Parathyroid adenoma (tissue), 2 donors: ENCODE measurements around the gene CPT1A.

Experiments used
- H2AFZ ChIP-seq: fragments of 300-600 bp; sonication (generic); one replicate; pipeline ENCODE4 v1.7.0; 2017; ENCODE audit warnings: antibody characterized with exemption, mild to moderate bottlenecking
- H3K27ac ChIP-seq: fragments of 300-600 bp; sonication (generic); one replicate; pipeline ENCODE4 v1.7.0; 2017
- H3K27me3 ChIP-seq: fragments of 300-600 bp; sonication (generic); one replicate; pipeline ENCODE4 v1.7.0; 2017; ENCODE audit warnings: low read length; ENCODE audit not compliant: control insufficient read depth, insufficient read depth
- H3K36me3 ChIP-seq: fragments of 300-600 bp; sonication (generic); one replicate; pipeline ENCODE4 v1.7.0; 2017; ENCODE audit warnings: low read length; ENCODE audit not compliant: control insufficient read depth, insufficient read depth
- H3K4me1 ChIP-seq: fragments of 300-600 bp; sonication (generic); one replicate; pipeline ENCODE4 v1.7.0; 2017; ENCODE audit warnings: control low read depth
- H3K4me2 ChIP-seq: fragments of 300-600 bp; sonication (generic); one replicate; pipeline ENCODE4 v1.7.0; 2017; ENCODE audit warnings: low read length
- H3K4me3 ChIP-seq: fragments of 300-600 bp; sonication (generic); one replicate; pipeline ENCODE4 v1.7.0; 2017; ENCODE audit warnings: low read depth, low read length
- H3K79me2 ChIP-seq: fragments of 300-600 bp; sonication (generic); one replicate; pipeline ENCODE4 v1.7.0; 2017; ENCODE audit warnings: control low read depth
- H3K9ac ChIP-seq: fragments of 300-600 bp; sonication (generic); one replicate; pipeline ENCODE4 v1.7.0; 2017; ENCODE audit warnings: mild to moderate bottlenecking
- H3K9me3 ChIP-seq: fragments of 300-600 bp; sonication (generic); one replicate; pipeline ENCODE4 v1.7.0; 2017; ENCODE audit warnings: low read length; ENCODE audit not compliant: control insufficient read depth
- TF ChIP-seq, protein P1 (sequence below): fragments of 300-600 bp; sonication (generic); IDR thresholded peaks from one replicate; pipeline ENCODE4 v1.7.0; 2017; ENCODE audit warnings: antibody characterized with exemption, mild to moderate bottlenecking
- donor health status: primary hyperparathyroidism.

Gene CPT1A

GRCh38 chr11:68832476-68833181 lies 9.1 kb downstream of the CPT1A start:
- H3K4me3 ChIP-seq, result no peak overlapping the region
- no peaks in the 10 kb centered on the region for H3K9me3 ChIP-seq
- no peak overlapping the region for H3K9ac ChIP-seq
- peaks cover 51% of the 10 kb centered on the region for H3K79me2 ChIP-seq
- H3K4me2 ChIP-seq, result peak overlapping the region; percentile 15
- peak overlapping the region; percentile 82 for H3K27ac ChIP-seq
- peaks cover 39% of the 10 kb centered on the region for H3K4me1 ChIP-seq
- no peaks in the 10 kb centered on the region for H3K36me3 ChIP-seq
- H3K27me3 ChIP-seq, result no peaks in the 10 kb centered on the region
- TF ChIP-seq, protein P1, sequence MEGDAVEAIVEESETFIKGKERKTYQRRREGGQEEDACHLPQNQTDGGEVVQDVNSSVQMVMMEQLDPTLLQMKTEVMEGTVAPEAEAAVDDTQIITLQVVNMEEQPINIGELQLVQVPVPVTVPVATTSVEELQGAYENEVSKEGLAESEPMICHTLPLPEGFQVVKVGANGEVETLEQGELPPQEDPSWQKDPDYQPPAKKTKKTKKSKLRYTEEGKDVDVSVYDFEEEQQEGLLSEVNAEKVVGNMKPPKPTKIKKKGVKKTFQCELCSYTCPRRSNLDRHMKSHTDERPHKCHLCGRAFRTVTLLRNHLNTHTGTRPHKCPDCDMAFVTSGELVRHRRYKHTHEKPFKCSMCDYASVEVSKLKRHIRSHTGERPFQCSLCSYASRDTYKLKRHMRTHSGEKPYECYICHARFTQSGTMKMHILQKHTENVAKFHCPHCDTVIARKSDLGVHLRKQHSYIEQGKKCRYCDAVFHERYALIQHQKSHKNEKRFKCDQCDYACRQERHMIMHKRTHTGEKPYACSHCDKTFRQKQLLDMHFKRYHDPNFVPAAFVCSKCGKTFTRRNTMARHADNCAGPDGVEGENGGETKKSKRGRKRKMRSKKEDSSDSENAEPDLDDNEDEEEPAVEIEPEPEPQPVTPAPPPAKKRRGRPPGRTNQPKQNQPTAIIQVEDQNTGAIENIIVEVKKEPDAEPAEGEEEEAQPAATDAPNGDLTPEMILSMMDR, result no peak
- H2AFZ ChIP-seq, result no peak overlapping the region

DNA sequence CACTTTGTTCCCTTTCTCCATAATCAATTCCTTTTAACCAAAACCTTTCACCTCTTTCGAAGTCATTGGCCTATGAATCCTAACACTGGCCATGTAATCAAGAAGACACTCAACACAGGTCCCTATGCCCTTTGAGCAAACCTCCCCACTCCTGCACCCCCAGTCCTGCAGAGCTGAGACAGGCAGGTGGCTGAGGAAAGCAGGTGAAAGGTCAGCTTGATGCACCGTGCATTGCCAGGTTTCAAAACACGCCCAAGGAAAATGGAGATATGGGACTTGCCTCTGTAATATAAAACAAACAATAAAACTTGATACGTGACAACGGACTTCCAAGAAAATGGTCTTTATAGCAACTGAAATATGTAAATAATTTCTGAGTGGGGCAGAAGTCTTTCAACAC lies 10.6 kb downstream of the CPT1A start:
- TF ChIP-seq, protein P1, result no peak
- Histone ChIP-seq H3K4me2 (no peak overlapping the region), H3K9ac (no peak overlapping the region), H2AFZ (no peak overlapping the region), H3K79me2 (peaks cover 54% of the 10 kb centered on the region), H3K4me1 (peaks cover 36% of the 10 kb centered on the region), H3K27me3 (no peaks in the 10 kb centered on the region), H3K4me3 (no peak overlapping the region), H3K9me3 (no peaks in the 10 kb centered on the region), H3K36me3 (no peaks in the 10 kb centered on the region), H3K27ac (peak overlapping the region; percentile 82)

DNA sequence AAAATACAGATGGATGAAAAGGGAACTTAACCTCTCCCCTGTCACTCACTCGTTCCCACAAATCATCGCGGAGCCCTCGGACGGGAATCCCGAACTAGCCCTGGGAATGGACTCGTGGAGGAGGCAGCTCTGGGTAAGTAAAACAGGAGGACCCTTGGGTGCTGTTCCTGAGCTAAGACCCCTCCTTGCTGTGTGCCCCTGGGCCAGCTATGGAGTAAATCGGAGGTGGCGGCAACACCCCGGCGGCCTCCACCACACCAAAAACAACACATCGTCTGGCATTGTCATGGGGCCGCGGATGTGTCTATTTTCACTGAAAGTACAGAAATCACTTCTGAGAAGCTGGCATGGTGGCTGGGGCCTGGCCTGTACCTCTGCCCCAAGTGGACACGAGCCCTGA lies 12.1 kb downstream of the CPT1A start:
- Histone ChIP-seq H3K4me1 (peaks cover 33% of the 10 kb centered on the region), H3K79me2 (peaks cover 50% of the 10 kb centered on the region), H2AFZ (no peak overlapping the region), H3K9ac (no peak overlapping the region), H3K4me3 (no peak overlapping the region), H3K4me2 (no peak overlapping the region), H3K27ac (no peak overlapping the region), H3K9me3 (no peaks in the 10 kb centered on the region), H3K36me3 (no peaks in the 10 kb centered on the region), H3K27me3 (no peaks in the 10 kb centered on the region)
- TF ChIP-seq, protein P1, result no peak

DNA sequence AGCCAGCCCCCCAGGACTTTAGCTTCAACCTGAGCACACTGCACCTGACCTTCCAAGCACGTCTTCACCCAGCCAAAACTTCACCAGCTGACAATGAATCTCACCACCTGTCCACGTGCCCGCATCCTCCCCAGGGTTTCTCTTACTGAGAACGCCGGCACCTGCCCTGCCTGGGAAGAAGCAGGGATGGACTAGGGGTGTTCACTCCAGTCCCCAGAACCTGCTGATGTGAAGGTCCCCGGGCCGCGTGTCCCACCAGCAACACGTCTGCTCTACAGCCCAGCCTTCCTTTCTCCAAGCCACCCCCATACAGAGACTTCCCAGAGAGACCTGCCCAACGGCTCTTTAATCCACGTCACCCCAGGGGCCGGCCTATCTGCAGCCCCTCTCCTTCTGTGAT lies 12.8 kb downstream of the CPT1A start:
- peak overlapping the region; percentile 39 for H3K27ac ChIP-seq
- no peaks in the 10 kb centered on the region for H3K27me3 ChIP-seq
- TF ChIP-seq, protein P1, result no peak
- H3K36me3 ChIP-seq, result no peaks in the 10 kb centered on the region
- peaks cover 46% of the 10 kb centered on the region for H3K79me2 ChIP-seq
- no peak overlapping the region for H3K9ac ChIP-seq
- peaks cover 33% of the 10 kb centered on the region for H3K4me1 ChIP-seq
- H2AFZ ChIP-seq, result no peak overlapping the region
- H3K4me2 ChIP-seq, result no peak overlapping the region
- no peaks in the 10 kb centered on the region for H3K9me3 ChIP-seq
- no peak overlapping the region for H3K4me3 ChIP-seq
